GM20000 (cell line): ENCODE data around the gene ATG101.

Experiments
- DNase-seq: peaks from one replicate; pipeline ENCODE4 v3.0.0; 2012; ENCODE audit warnings: low spot score
- CTCF ChIP-seq: IDR thresholded peaks from 2 replicates; pipeline ENCODE4 v1.5.1; 2012; ENCODE audit warnings: mild to moderate bottlenecking, control low read depth; ENCODE audit errors: extremely low read depth, missing control alignments

Gene ATG101

DNA sequence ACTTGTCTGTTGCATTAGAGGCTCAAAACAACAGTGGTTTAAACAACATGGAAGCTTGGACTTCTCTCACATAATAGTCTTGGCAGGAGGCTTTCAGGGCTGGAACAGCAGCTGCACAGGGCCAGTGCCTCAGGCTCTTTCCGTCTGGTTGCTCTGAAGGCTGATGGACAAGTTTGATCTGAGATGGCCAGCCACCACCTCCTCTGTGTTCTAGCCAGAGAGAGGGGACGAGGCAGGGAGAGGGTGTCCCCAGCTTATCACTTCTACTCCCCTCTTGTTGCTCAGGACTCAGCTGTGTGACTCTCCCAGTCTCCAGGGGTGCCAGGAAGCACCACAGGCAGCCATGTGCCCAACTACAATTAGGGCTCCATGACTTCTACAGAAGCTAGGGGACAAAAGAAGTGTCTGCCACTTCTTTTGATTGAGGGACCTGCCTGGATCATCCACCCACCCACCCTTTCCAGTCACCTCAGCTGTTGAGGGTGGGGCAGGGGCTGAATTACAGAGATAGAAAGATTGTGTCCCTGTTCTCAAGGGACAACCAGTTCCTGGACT, 56.3 kb downstream of the ATG101 start:
- DNase-seq: peak; percentile 2
- no peak for TF ChIP-seq CTCF
